Osteocyte (in vitro differentiated cells): ENCODE measurements around the gene SUSD1. TPM values are rescaled to one million over a fixed set of nuclear protein-coding genes. Genes with fewer than 3 reads are reported as not detected.

Experiments used
- DNase-seq: peaks from one replicate; pipeline ENCODE4 v3.0.0; 2021; ENCODE audit warnings: mixed read lengths; ENCODE audit not compliant: unreplicated experiment; ENCODE audit errors: extremely low spot score
- H3K27ac Mint-ChIP-seq: one replicate; pipeline ENCODE4 v1.8.0; 2021; ENCODE audit warnings: mild to moderate bottlenecking, mixed read lengths; ENCODE audit not compliant: unreplicated experiment
- H3K27me3 Mint-ChIP-seq: one replicate; pipeline ENCODE4 v1.8.0; 2021; ENCODE audit warnings: mixed read lengths; ENCODE audit not compliant: unreplicated experiment
- H3K36me3 Mint-ChIP-seq: one replicate; pipeline ENCODE4 v1.8.0; 2021; ENCODE audit warnings: mixed read lengths; ENCODE audit not compliant: unreplicated experiment
- H3K4me1 Mint-ChIP-seq: one replicate; pipeline ENCODE4 v1.8.0; 2021; ENCODE audit warnings: mixed read lengths; ENCODE audit not compliant: unreplicated experiment
- H3K4me3 Mint-ChIP-seq: one replicate; pipeline ENCODE4 v1.8.0; 2021; ENCODE audit warnings: mild to moderate bottlenecking, moderate library complexity, mixed read lengths; ENCODE audit not compliant: unreplicated experiment
- H3K9me3 Mint-ChIP-seq: one replicate; pipeline ENCODE4 v1.8.0; 2021; ENCODE audit warnings: mixed read lengths; ENCODE audit not compliant: unreplicated experiment
- CTCF ChIP-seq: fragments of 200-600 bp; sonication (generic); IDR thresholded peaks from 2 replicates; pipeline ENCODE4 v1.5.0; 2021; ENCODE audit warnings: antibody characterized with exemption, mild to moderate bottlenecking, moderate library complexity
- total RNA-seq: library from RNA; stranded (reverse); gene quantifications from 2 replicates; pipeline ENCODE4 v1.2.1, GENCODE V29; 2021

Gene SUSD1
- total RNA-seq, 1 donor from 2014 or later, result 13.4 TPM

DNA sequence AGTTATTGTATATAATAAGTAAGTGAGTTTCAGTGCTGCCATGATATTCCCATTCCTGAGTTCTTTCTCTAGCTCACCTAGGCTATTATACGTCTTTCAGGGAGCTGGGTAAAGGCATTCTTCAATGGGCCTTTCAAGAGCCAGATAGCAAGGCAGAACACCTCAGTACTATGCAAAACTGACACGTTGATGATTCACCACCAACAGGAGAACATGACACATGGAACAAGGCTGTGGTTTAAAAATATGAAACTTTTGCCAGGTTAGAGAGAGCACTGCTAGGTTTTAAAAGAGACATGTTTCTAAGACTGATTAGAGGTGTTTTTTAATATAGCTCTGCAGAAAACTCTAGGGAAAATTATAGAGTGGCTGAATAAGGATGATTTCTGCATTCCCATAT, 182.6 kb downstream of the SUSD1 start:
- DNase-seq, result no peak
- H3K36me3 Mint-ChIP-seq, result no peaks in the 10 kb centered on the region
- H3K4me3 Mint-ChIP-seq, result no peak overlapping the region
- TF ChIP-seq CTCF, result no peak
- H3K4me1 Mint-ChIP-seq, result peaks cover 5% of the 10 kb centered on the region
- no peaks in the 10 kb centered on the region for H3K27me3 Mint-ChIP-seq
- H3K27ac Mint-ChIP-seq, result no peak overlapping the region
- peaks cover 8% of the 10 kb centered on the region for H3K9me3 Mint-ChIP-seq

GRCh38 chr9:111991179-111991578, 183.9 kb downstream of the SUSD1 start:
- Mint-ChIP-seq H3K4me1 (peaks cover 6% of the 10 kb centered on the region), H3K36me3 (no peaks in the 10 kb centered on the region), H3K27ac (no peak overlapping the region), H3K4me3 (no peak overlapping the region), H3K9me3 (peaks cover 8% of the 10 kb centered on the region), H3K27me3 (no peaks in the 10 kb centered on the region)
- TF ChIP-seq CTCF, result no peak
- DNase-seq, result no peak

Other genes with a start within 250 kb of the SUSD1 start
- gene PTBP3, start 158.3 kb upstream of the SUSD1 start, total RNA-seq, result 47.6 and 58.9 TPM in 2 replicates
- 19.0 and 20.1 TPM in 2 replicates for gene HSDL2, start 204.8 kb upstream of the SUSD1 start, total RNA-seq